HG03103 (cell line): ENCODE data around the gene PPP1R14C.

ENCODE experiments used
- ATAC-seq: cut with Tn5 transposase; IDR thresholded peaks from one replicate; pipeline ENCODE4 v1.9.1; 2021; ENCODE audit warnings: low read depth; ENCODE audit not compliant: unreplicated experiment

The PPP1R14C gene

GRCh38 chr6:150243620-150244314 is 100.9 kb downstream of the PPP1R14C start:
- ATAC-seq, result no peak

GRCh38 chr6:150245148-150245935 is 102.5 kb downstream of the PPP1R14C start:
- no peak for ATAC-seq

GRCh38 chr6:150247803-150248202 is 105.0 kb downstream of the PPP1R14C start:
- ATAC-seq, result no peak

GRCh38 chr6:150248300-150248699 is 105.5 kb downstream of the PPP1R14C start:
- ATAC-seq, result no peak

- ATAC-seq, result no peak
Measured at GRCh38 chr6:150249261-150249660, 106.4 kb downstream of the PPP1R14C start.

GRCh38 chr6:150250826-150251225 is 108.0 kb downstream of the PPP1R14C start:
- no peak for ATAC-seq

- no peak for ATAC-seq
Measured at GRCh38 chr6:150251566-150252186, 108.8 kb downstream of the PPP1R14C start.

GRCh38 chr6:150252714-150253444 is 110.0 kb downstream of the PPP1R14C start:
- no peak for ATAC-seq

GRCh38 chr6:150253489-150253888 is 110.6 kb downstream of the PPP1R14C start:
- ATAC-seq, result no peak

- no peak for ATAC-seq
Measured at GRCh38 chr6:150254770-150255169, 111.9 kb downstream of the PPP1R14C start.

- ATAC-seq, result no peak
Measured at GRCh38 chr6:150255840-150256239, 113.0 kb downstream of the PPP1R14C start.

GRCh38 chr6:150256618-150257272 is 113.9 kb downstream of the PPP1R14C start:
- ATAC-seq, result no peak

GRCh38 chr6:150258381-150258780 is 115.5 kb downstream of the PPP1R14C start:
- ATAC-seq, result no peak

GRCh38 chr6:150260931-150261330 is 118.1 kb downstream of the PPP1R14C start:
- ATAC-seq, result no peak

GRCh38 chr6:150261997-150262697 is 119.3 kb downstream of the PPP1R14C start:
- ATAC-seq, result no peak

- no peak for ATAC-seq
Measured at GRCh38 chr6:150263765-150264404, 121.0 kb downstream of the PPP1R14C start.

GRCh38 chr6:150266309-150266708 is 123.5 kb downstream of the PPP1R14C start:
- no peak for ATAC-seq

GRCh38 chr6:150266963-150267685 is 124.3 kb downstream of the PPP1R14C start:
- ATAC-seq, result no peak
